ENCODE results near the gene CASKIN1.
A peak's percentile ranks its signal among the peaks of the same experiment; 100 is the strongest.
"Not testable (repeated sequence)": the region's sequence is repeated elsewhere in the genome, so short reads cannot be mapped to it uniquely, and the experiment has no call there.

CASKIN1 gene

DNA sequence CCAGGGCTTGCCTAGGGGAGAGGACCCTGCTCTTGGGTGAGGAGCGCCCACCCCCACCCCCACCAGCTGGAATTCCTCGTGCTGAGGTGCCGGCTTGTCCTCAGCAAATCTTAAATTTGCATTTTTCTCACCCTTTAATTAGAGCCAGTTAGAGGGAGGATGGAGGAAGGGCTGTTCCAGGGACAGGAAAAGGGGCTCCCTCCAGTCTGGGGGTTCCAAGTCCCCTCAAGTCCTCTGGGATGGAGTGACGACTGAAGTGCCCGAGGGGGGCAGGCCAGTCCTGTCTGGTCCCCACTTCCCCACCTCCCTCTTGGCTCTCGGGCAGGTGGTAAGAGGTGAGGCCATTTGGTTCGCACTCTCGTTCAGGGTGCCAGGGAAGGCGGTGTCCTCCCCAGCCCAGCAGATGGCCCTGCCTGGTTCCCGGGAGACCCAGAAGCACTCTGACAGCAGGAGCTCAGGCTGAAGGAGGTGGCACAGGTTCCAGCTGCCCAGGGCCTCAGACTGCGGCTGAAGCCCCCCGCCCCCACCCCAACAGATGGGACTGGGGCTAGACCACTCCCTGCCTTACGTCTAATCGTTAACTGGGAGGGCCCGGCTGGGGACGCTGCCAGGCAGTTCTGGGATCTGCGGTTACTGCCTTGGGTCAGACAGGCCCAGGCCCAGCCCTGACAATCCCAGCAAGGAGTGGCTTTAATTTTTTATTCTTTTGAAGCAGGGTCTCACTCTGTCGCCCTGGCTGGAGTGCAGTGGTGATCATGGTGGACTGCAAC is 45.8 kb downstream of the CASKIN1 start:
- in situ Hi-C loops (cut with HindIII; ENCODE audit: low pct_unique_long_range_greater_than_20kb, low sequenced_read_pairs): no loop called here
- peak in 1 of 2 experiments; percentile 65 for DNase-seq (ENCODE audit: low read depth in 1 of 2, low spot score in 1 of 2)
- TF ChIP-seq JUND (IDR thresholded peaks at IDR 0.05; ENCODE audit: low read depth): no peak

DNA sequence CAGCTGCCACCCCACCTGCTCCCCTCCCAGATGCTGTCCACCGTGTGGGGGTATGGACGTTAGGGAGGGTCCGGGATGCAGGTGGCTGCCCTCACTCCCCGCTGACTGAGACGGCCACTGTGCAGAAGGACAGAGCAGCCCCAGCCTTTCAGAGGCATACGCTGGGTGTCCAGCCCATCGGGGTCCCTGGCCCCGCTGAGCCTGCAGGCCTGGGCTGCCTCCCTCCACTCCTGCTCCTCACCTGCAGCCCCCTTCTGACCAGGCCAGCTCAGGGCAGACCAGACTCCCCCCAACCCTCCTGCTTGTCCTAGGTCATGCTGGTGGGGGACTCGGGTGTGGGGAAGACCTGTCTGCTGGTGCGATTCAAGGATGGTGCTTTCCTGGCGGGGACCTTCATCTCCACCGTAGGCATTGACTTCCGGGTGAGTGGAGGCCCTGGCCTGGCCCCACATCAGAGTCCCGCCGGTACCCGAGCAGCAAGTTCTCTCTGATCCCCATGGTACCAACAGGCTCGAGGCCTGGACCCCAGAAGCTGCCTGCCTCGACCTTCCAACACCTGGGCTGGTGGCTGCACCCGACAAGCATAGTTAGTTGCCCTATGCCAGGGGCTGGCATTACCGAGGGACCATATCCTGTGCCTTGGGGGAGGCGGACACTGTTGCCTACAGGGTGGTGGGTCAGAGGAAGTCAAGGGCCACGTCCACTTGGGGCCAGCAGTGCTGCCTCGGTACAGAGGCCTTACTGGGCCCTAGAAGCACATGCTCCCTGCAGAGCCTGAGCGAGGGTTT is 46.6 kb downstream of the CASKIN1 start:
- DNase-seq (ENCODE audit: low read depth in 1 of 2, low spot score in 1 of 2): peak in 1 of 2 experiments; percentile 29
- in situ Hi-C loops (cut with HindIII; ENCODE audit: low pct_unique_long_range_greater_than_20kb, low sequenced_read_pairs): no loop called here

DNA sequence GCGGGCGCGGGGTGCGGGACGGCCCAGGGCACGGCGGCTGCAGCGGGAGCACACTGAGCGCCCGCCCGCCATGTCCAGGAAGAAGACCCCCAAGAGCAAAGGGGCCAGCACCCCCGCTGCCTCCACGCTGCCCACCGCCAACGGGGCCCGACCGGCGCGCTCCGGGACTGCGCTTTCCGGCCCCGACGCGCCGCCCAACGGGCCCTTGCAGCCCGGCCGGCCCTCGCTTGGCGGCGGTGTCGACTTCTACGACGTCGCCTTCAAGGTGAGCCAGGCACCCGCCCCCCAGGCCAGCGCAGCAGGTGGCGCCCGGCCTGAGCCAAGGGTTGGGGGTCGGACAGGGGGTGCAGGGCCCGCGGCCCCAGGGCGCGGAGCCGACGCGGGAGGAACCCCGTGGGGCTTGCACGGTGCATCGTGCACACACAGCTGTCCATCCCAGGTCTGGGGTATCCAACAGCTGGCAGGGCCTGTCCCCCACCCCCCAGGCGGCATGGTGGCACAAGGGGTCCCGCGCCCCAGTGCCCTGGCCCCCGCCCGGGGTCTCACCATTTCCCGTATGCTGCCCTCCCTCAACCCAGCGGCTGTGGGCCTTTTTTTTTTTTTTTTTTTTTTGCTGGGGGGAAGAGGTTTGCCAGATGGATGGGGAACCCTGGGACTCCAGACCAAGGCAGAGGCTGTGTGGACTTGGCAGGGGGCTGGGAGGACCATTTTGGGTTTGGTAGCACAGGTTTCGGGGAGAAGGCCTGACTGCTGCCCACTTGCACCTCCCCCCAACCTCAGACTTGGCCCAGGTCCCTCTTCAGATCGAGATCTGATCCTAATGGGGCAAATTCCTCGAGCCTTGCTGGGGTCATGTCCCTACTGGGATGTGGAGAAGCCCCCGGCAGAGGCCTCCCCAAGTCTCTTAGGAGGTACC is 47.4 kb downstream of the CASKIN1 start:
- in situ Hi-C loops (cut with HindIII; ENCODE audit: low pct_unique_long_range_greater_than_20kb, low sequenced_read_pairs): no loop called here
- DNase-seq (ENCODE audit: low read depth in 1 of 2, low spot score in 1 of 2): peak in 1 of 2 experiments; percentile 66

More for the DNA sequence above, 46.6 kb downstream of the CASKIN1 start:
- TF ChIP-seq JUND (IDR thresholded peaks at IDR 0.05; ENCODE audit: low read depth): no peak

DNA sequence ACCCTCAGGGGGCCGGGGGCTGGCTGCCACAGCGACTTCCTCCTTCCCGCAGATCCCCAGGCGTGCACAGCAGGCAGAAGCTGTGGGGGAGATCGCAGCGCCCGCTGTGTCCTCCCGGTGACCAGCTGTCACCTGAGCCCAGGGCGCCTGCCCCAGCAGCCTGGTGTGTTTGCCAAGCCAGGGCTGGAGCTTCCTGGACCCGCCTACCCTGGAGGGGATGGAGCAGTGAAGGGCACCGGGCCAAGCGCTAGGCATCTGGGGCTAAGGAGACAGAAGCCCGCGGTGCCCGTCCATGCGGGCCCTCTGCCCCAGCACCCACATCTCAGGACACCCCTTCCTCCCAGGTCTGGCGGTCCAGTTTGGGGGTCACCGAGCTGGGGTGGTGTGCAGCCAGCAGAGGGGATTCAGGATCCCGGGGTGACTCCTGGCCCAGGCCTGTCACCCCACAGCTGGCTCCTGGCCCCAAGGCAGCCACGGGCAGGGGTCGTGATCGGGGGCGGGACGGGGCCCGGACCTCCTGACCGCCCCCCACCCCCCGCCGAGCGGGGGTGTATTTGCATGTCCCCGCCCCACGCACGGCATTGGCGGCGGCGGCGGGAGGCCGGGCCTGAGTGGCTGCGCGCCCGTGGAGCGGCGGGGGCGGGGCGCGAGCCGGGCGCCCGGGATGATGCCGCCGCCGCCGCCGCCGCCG is 48.3 kb downstream of the CASKIN1 start, which contains the start of gene RAB26:
Gene RAB26 (plus strand): TSS at position 645 of the 691 bp plus-strand sequence. CDS start 159 bp downstream, outside the sequence.
- TF ChIP-seq JUND (IDR thresholded peaks at IDR 0.05; ENCODE audit: low read depth): no peak
- DNase-seq (ENCODE audit: low read depth in 1 of 2, low spot score in 1 of 2): peak; percentile 95 to 96
- in situ Hi-C loops (cut with HindIII; ENCODE audit: low pct_unique_long_range_greater_than_20kb, low sequenced_read_pairs): no loop called here

More for the DNA sequence above, 47.4 kb downstream of the CASKIN1 start:
- TF ChIP-seq JUND (IDR thresholded peaks at IDR 0.05; ENCODE audit: low read depth): no peak

DNA sequence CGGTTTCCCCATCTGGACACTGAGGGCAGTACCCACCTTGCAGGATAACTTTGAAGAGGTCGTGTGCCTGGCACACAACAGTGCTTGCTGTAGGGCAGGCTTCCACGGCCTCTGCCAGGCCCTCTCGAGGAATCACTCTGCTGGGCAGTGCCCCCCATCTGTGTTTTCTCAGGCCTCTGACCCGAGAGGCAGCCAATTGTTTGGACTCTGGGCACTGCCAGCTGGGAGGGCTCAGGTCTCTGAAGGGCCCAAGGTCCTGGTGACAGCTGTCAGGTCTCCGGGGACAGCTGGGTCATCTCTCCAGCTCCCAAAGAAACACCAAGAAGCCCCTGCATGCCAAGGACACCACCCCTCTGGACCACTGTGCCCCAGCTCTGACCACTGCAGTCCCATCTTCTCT is 49.0 kb downstream of the CASKIN1 start:
- in situ Hi-C loops (cut with HindIII; ENCODE audit: low pct_unique_long_range_greater_than_20kb, low sequenced_read_pairs): no loop called here

DNA sequence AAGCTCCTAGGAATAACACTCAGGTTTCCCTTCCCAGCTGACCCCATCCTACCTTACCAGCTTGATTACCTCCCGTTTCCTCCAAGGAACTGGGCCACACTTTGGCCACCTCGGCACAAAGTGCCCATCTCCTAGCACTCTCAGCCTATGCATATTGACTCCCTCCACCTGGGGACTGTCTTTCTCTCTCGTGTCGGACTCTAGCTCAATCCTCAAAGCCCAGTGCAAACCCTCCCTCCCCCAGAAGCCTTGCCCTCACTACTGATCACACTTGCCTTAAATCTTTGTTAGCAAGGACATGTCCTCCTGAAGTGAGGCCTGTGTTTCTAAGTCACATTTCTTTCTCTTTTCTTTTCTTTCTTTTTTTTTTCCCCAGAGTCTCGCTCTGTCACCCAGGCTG is 50.6 kb downstream of the CASKIN1 start:
- TF ChIP-seq JUND (IDR thresholded peaks at IDR 0.05; ENCODE audit: low read depth): no peak
- in situ Hi-C loops (cut with HindIII; ENCODE audit: low pct_unique_long_range_greater_than_20kb, low sequenced_read_pairs): no loop called here
- no peak for DNase-seq (ENCODE audit: low read depth in 1 of 2, low spot score in 1 of 2)

More for the DNA sequence above, 49.0 kb downstream of the CASKIN1 start:
- TF ChIP-seq JUND (IDR thresholded peaks at IDR 0.05; ENCODE audit: low read depth): no peak
- DNase-seq (ENCODE audit: low read depth in 1 of 2, low spot score in 1 of 2): no peak

DNA sequence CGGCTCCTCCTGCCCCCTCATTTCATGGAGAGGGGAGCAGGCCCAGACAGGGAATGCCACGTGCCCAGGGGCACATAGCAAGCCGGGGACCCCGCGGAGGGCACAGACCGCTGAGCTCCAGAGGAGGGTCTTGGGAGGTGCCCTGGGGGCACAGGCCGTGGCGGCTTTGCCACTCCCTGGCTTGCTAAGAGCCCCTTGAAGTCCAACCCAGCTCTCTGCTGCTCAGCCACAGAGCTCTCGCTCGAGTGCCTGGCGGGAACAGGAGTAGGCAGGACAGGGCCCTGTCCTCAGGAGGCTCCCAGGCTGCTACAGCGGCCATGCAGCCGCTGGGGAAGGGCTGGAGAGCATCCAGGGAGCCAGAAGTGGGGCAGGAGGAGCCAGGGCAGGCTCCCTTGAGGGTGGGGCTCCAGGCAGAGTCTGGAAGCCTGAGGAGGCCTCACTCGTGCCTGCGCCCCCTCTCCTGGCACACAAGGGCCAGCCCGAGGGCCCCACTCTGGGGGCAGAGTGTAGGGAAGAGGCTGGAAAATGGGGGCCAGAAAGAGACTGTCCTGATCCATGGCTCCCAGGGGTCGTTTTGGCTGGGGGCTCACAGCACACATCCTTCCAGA is 52.4 kb downstream of the CASKIN1 start:
- DNase-seq (ENCODE audit: low read depth in 1 of 2, low spot score in 1 of 2): no peak
- in situ Hi-C loops (cut with HindIII; ENCODE audit: low pct_unique_long_range_greater_than_20kb, low sequenced_read_pairs): no loop called here
- no peak for TF ChIP-seq JUND (IDR thresholded peaks at IDR 0.05; ENCODE audit: low read depth)

DNA sequence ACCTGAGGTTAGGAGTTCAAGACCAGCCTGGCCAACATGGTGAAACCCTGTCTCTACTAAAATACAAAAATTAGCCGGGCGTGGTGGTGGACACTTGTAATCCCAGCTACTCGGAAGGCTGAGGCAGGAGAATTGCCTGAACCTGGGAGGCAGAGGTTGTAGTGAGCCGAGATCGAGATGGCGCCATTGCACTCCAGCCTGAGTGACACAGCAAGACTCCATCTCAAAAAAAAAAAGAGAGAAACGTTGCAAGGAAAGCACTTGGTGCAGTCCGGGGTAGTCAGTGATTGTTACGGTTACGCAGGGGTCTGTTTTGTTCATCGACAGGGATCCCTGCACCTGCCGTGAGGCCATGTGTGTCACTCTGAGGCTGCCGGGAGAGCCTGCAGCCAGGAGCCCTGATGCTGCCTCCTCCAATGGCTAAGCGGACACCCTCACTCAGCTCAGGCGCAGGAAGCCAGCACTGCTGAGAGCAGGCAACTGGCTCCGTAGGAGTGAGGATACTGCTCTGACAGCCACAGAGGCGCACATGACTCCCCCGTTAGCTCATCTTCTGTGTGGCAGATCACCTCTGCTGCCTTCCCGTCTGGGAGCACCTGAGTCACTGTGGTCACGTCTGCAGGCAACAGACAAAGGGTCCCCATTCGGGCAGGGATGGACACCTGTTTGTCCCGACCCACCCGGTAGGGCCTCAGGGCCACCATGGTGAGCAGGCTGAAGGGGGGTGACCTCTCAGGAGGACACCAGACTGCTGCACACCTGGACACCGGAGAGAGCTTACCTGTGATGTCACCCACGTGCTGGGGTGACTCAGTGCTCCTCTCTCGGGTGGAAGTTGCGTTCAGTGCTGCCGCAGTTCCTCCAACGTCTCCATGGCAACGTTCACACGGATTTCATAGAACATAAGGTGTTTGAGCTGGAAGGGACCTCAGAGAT is 53.2 kb downstream of the CASKIN1 start:
- in situ Hi-C loops (cut with HindIII; ENCODE audit: low pct_unique_long_range_greater_than_20kb, low sequenced_read_pairs): no loop called here
- no peak for TF ChIP-seq JUND (IDR thresholded peaks at IDR 0.05; ENCODE audit: low read depth)
- DNase-seq (ENCODE audit: low read depth in 1 of 2, low spot score in 1 of 2): no peak

DNA sequence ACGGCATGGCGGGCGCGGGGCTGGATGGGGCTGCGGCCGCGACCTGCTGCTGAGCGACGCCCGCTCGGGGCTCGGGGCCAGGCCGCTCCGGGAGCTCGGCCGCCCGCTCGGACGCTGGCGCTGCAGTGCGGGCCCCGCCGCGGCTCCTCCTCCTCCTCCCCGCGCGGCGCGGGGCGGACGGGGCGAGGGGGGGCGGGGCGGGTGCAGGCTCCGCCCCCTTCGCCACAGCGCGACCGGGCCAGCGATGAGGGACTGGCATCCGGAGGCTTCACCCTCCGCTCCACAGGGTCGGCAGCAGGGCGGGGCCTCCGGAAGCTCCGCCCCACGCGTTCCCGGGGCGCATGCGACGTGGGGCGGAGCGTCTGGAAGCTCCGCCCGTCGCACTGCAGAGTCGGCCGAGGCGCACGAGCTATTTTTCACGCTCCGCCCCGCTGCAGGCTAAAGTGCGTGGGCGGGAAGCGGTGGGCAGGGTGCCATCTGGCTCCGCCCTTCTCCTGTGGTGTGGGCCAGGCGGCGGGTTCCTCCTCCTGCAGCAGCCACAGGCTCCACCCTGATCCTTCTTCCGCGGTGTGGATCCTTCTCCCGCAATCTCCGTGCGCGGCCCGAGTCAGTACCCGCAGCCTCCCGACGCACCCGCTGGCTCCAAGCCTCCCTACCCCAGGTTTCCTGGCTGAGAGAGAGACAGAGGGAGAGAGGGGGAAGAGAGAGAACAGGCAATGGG is 60.5 kb downstream of the CASKIN1 start, which contains the start of gene PKD1:
Gene PKD1 (minus strand): TSS at position 129 of the 721 bp plus-strand sequence. CDS start 209 bp downstream, outside the sequence.
- in situ Hi-C loops (cut with HindIII; ENCODE audit: low pct_unique_long_range_greater_than_20kb, low sequenced_read_pairs): not testable (repeated sequence)

DNA sequence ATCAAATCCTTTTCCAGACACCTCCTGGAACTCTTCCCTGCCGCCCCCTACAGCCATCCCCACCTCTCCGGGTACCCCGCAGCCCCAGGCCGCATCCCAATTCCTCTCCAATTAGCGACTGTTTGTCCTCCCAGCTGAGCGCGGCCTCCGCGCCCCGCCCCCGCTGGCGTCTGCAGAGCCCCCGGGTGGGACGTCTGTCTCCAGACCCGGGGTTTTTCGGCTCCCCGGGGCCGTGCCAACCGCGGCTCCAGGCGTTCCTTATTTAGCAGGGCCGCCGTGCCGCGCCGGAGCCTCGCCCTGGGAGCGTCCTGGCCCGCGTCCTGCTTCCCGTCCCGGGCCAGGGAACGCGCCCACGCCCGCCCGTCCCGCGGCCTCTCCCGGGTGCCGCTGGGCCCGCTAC is 61.3 kb downstream of the CASKIN1 start:
- DNase-seq (ENCODE audit: low read depth in 1 of 2, low spot score in 1 of 2); in situ Hi-C loops (cut with HindIII; ENCODE audit: low pct_unique_long_range_greater_than_20kb, low sequenced_read_pairs): not testable (repeated sequence)

More for the DNA sequence above, 60.5 kb downstream of the CASKIN1 start, which contains the start of gene PKD1:
- peak in 1 of 2 experiments; percentile 95 for DNase-seq (ENCODE audit: low read depth in 1 of 2, low spot score in 1 of 2)

DNA sequence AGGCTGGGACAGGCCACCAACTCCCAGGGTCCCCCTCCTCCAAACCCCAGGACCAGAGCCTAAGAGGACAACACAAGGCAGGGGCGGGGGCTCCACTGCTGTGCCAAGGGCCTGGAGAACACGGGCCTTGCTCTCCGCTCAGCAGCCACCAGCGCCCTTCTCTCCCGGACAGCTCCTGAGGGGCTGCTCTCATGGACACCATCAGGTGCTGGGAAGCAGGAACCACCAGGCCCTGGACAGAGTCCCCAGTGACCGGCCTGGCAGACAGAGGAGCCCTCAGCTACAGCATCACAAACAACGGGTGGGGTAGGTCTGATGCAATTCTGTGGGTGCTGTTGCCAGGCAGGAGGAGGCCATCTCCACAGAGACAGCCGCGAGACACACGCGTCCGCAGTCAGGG is 62.6 kb downstream of the CASKIN1 start:
- DNase-seq (ENCODE audit: low read depth in 1 of 2, low spot score in 1 of 2); in situ Hi-C loops (cut with HindIII; ENCODE audit: low pct_unique_long_range_greater_than_20kb, low sequenced_read_pairs): not testable (repeated sequence)

DNA sequence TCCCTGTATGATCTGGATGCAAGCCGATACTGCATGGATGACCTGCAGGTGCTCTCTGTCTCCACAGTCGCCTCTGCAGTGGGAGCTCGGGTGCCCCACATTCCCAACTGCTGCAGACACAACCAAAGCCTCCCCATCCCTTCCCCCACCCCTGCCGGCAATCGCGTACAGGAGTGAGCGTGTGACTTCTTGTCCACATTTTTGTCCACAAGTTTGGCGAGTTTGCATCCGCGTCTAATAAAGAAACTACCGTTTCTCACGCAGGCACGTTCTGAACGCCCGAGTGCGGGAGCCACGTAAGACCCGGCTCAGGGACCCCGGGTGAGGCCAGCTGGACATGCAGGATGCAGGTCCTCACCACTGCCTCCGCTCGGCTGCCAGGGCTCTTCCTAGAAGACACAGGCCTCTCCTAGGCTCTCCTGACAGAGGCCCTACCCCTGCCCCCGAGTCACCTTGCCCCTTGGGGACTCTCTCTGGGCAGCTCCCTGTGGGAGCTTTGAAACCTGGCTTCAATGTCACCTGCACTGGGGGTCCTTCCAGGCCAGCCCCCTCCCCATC is 66.4 kb downstream of the CASKIN1 start:
- in situ Hi-C loops (cut with HindIII; ENCODE audit: low pct_unique_long_range_greater_than_20kb, low sequenced_read_pairs): not testable (repeated sequence)

DNA sequence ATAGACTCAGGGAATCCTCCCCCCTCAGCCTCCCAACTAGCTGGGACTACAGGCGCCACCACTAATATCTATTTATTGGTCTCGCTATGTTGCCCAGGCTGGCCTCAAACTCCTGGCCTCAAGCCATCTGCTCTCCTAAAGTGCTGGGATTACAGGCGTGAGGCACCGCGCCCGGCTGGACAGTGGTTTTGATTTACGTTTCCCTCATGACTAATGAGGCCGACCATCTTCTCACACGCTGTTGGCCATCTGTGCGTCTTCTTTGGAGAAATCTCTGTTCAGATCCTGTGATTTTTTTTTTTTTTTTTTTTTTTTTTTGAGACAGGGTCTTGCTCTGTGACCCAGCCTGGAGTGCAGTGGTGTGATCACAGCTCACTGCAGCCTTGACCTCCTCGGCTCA is 67.2 kb downstream of the CASKIN1 start:
- in situ Hi-C loops (cut with HindIII; ENCODE audit: low pct_unique_long_range_greater_than_20kb, low sequenced_read_pairs); DNase-seq (ENCODE audit: low read depth in 1 of 2, low spot score in 1 of 2): not testable (repeated sequence)

More for the DNA sequence above, 66.4 kb downstream of the CASKIN1 start:
- peak in 1 of 2 experiments; percentile 33 for DNase-seq (ENCODE audit: low read depth in 1 of 2, low spot score in 1 of 2)

Data from T47D (cell line).